ENCODE data around the gene NPIPA8.
"Not testable (repeated sequence)": the region's sequence is repeated elsewhere in the genome, so short reads cannot be mapped to it uniquely, and the experiment has no call there.

The NPIPA8 gene

GRCh38 chr16:18336636-18337035 is at the start of gene NPIPA8:
TSS of gene NPIPA8 (minus strand) at chr16:18336736. CDS start at chr16:18332662, 4,074 bp downstream.
- DNase-seq, result not testable (repeated sequence)

- DNase-seq, result not testable (repeated sequence)
These were observed 48.7 kb upstream of the NPIPA8 start for GRCh38 chr16:18385285-18385684.

- not testable (repeated sequence) for DNase-seq
These were observed 48.3 kb upstream of the NPIPA8 start for GRCh38 chr16:18384869-18385268.

GRCh38 chr16:18384098-18384636 is 47.6 kb upstream of the NPIPA8 start:
- DNase-seq, result not testable (repeated sequence)

- DNase-seq, result not testable (repeated sequence)
These were observed 46.2 kb upstream of the NPIPA8 start for GRCh38 chr16:18382696-18383095.

- not testable (repeated sequence) for DNase-seq
These were observed 11.2 kb upstream of the NPIPA8 start for GRCh38 chr16:18347742-18348141.

- not testable (repeated sequence) for DNase-seq
These were observed 10.5 kb upstream of the NPIPA8 start for GRCh38 chr16:18346993-18347392.

GRCh38 chr16:18344634-18345033 is 8.1 kb upstream of the NPIPA8 start:
- DNase-seq, result not testable (repeated sequence)

GRCh38 chr16:18341986-18342385 is 5.5 kb upstream of the NPIPA8 start:
- not testable (repeated sequence) for DNase-seq

GRCh38 chr16:18341417-18341960 is 5.0 kb upstream of the NPIPA8 start:
- not testable (repeated sequence) for DNase-seq

GRCh38 chr16:18339210-18339609 is 2.7 kb upstream of the NPIPA8 start:
- DNase-seq, result not testable (repeated sequence)

GRCh38 chr16:18311811-18312210 is 24.7 kb downstream of the NPIPA8 start:
- not testable (repeated sequence) for DNase-seq

- not testable (repeated sequence) for DNase-seq
These were observed 27.4 kb downstream of the NPIPA8 start for GRCh38 chr16:18309159-18309558.

GRCh38 chr16:18307241-18307640 is 29.3 kb downstream of the NPIPA8 start:
- not testable (repeated sequence) for DNase-seq

- DNase-seq, result not testable (repeated sequence)
These were observed 30.5 kb downstream of the NPIPA8 start for GRCh38 chr16:18306066-18306465.

GRCh38 chr16:18303059-18303706 is 33.4 kb downstream of the NPIPA8 start:
- DNase-seq, result peak; percentile 28

- not testable (repeated sequence) for DNase-seq
These were observed 38.8 kb downstream of the NPIPA8 start for GRCh38 chr16:18297714-18298113.

GRCh38 chr16:18296931-18297330 is 39.6 kb downstream of the NPIPA8 start:
- DNase-seq, result not testable (repeated sequence)

- not testable (repeated sequence) for DNase-seq
These were observed 42.2 kb downstream of the NPIPA8 start for GRCh38 chr16:18294371-18294770.

- not testable (repeated sequence) for DNase-seq
These were observed 43.1 kb downstream of the NPIPA8 start for GRCh38 chr16:18293337-18293956.

GRCh38 chr16:18290959-18291358 is 45.6 kb downstream of the NPIPA8 start:
- DNase-seq, result not testable (repeated sequence)

- DNase-seq, result not testable (repeated sequence)
These were observed 50.2 kb downstream of the NPIPA8 start for GRCh38 chr16:18286342-18286741.

GRCh38 chr16:18280319-18280718 is 56.2 kb downstream of the NPIPA8 start:
- DNase-seq, result not testable (repeated sequence)

GRCh38 chr16:18276756-18277155 is 59.8 kb downstream of the NPIPA8 start:
- not testable (repeated sequence) for DNase-seq

Measured in retina (tissue), 1 donor.